DOHH2 (cell line): ENCODE results near the gene RAET1E.

Source experiments
- H3F3A ChIP-seq: fragments of 200-600 bp; sonication (generic), shearing (Covaris generic); 2 replicates; pipeline ENCODE4 v1.6.0; 2016; ENCODE audit warnings: antibody characterized with exemption, mild to moderate bottlenecking; ENCODE audit not compliant: control insufficient read depth, insufficient read depth
- H3K27ac ChIP-seq: fragments of 200-600 bp; sonication (generic); 2 replicates; pipeline ENCODE4 v1.5.1; 2014; ENCODE audit warnings: low read depth, mild to moderate bottlenecking, low read length, moderate library complexity
- H3K27me3 ChIP-seq: fragments of 200-600 bp; sonication (generic); 2 replicates; pipeline ENCODE4 v1.6.1; 2014; ENCODE audit warnings: mild to moderate bottlenecking, low read length, mixed read lengths; ENCODE audit not compliant: control insufficient read depth
- H3K36me3 ChIP-seq: fragments of 200-600 bp; sonication (generic); 2 replicates; pipeline ENCODE4 v1.6.1; 2014; ENCODE audit warnings: mild to moderate bottlenecking, low read length, moderate library complexity, mixed read lengths; ENCODE audit not compliant: control insufficient read depth
- H3K4me1 ChIP-seq: fragments of 200-600 bp; sonication (generic); 2 replicates; pipeline ENCODE4 v1.6.1; 2014; ENCODE audit warnings: mild to moderate bottlenecking, low read length, mixed read lengths; ENCODE audit not compliant: control insufficient read depth
- H3K4me2 ChIP-seq: fragments of 200-600 bp; sonication (generic); 2 replicates; pipeline ENCODE4 v1.6.0; 2014; ENCODE audit warnings: mild to moderate bottlenecking, low read length, moderate library complexity
- H3K4me3 ChIP-seq: fragments of 200-600 bp; sonication (generic); 2 replicates; pipeline ENCODE4 v1.5.1; 2014; ENCODE audit warnings: mild to moderate bottlenecking, low read length, mixed read lengths
- H3K79me2 ChIP-seq: fragments of 200-600 bp; sonication (generic); 2 replicates; pipeline ENCODE4 v1.6.1; 2014; ENCODE audit warnings: mild to moderate bottlenecking, low read length, mixed read lengths; ENCODE audit not compliant: control insufficient read depth
- H3K9me2 ChIP-seq: fragments of 200-600 bp; sonication (generic); replicated peaks from 2 replicates; pipeline ENCODE4 v1.6.1; 2014; ENCODE audit warnings: mild to moderate bottlenecking, low read length, mixed read lengths; ENCODE audit not compliant: control insufficient read depth
- H3K9me3 ChIP-seq: fragments of 200-600 bp; sonication (generic); 2 replicates; pipeline ENCODE4 v1.6.1; 2014; ENCODE audit warnings: antibody characterized with exemption, low read length, mixed read lengths; ENCODE audit not compliant: control insufficient read depth, insufficient read depth
- H4K20me1 ChIP-seq: fragments of 200-600 bp; sonication (generic); 2 replicates; pipeline ENCODE4 v1.6.0; 2014; ENCODE audit warnings: low read depth, mild to moderate bottlenecking, antibody characterized with exemption, low read length, moderate library complexity; ENCODE audit not compliant: control insufficient read depth, insufficient read depth
- EZH2phosphoT487 ChIP-seq: fragments of 200-600 bp; sonication (generic); IDR thresholded peaks from 2 replicates; pipeline ENCODE4 v1.6.1; 2017; ENCODE audit warnings: borderline replicate concordance, mild to moderate bottlenecking, antibody characterized with exemption, low read length, moderate library complexity, mixed read lengths
- TF ChIP-seq, protein P1 (sequence below): fragments of 200-600 bp; sonication (generic); IDR thresholded peaks from one replicate; pipeline ENCODE4 v1.5.1; 2014; ENCODE audit warnings: antibody characterized with exemption, mild to moderate bottlenecking, low read depth, low read length; ENCODE audit not compliant: poor library complexity, severe bottlenecking

RAET1E gene

DNA sequence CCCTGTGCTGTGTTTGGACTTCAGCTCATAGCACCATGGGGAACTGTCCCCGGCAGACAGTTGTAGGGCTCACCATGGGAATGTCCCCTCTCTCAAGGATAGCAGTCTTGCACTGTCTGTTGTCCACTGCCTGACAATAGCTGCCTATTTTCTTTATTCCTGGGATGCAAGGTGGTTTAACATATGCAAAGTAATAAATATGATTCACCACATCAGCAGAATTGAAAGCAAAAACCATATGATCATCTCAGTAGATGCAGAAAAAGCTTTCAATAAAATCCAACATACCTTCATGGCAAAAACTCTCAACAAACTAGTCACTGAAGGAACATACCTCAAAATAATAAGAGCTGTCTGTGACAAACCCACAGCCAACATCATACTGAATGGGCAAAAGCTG is 20.3 kb downstream of the RAET1E start:
- no peak overlapping the region for H3K27ac ChIP-seq
- no peaks in the 10 kb centered on the region for H4K20me1 ChIP-seq
- no peak for TF ChIP-seq EZH2phosphoT487
- TF ChIP-seq, protein P1, sequence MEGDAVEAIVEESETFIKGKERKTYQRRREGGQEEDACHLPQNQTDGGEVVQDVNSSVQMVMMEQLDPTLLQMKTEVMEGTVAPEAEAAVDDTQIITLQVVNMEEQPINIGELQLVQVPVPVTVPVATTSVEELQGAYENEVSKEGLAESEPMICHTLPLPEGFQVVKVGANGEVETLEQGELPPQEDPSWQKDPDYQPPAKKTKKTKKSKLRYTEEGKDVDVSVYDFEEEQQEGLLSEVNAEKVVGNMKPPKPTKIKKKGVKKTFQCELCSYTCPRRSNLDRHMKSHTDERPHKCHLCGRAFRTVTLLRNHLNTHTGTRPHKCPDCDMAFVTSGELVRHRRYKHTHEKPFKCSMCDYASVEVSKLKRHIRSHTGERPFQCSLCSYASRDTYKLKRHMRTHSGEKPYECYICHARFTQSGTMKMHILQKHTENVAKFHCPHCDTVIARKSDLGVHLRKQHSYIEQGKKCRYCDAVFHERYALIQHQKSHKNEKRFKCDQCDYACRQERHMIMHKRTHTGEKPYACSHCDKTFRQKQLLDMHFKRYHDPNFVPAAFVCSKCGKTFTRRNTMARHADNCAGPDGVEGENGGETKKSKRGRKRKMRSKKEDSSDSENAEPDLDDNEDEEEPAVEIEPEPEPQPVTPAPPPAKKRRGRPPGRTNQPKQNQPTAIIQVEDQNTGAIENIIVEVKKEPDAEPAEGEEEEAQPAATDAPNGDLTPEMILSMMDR = no peak

GRCh38 chr6:149876241-149876933 is 21.5 kb downstream of the RAET1E start:
- no peak overlapping the region for H3K27ac ChIP-seq
- H3K27me3 ChIP-seq = peaks cover 16% of the 10 kb centered on the region
- TF ChIP-seq, protein P1 = no peak
- TF ChIP-seq EZH2phosphoT487 = no peak
- peaks cover 6% of the 10 kb centered on the region; the same call in 1 of the 2 replicates for H3K9me3 ChIP-seq
- H3K4me2 ChIP-seq = no peak overlapping the region
- no peaks in the 10 kb centered on the region for H4K20me1 ChIP-seq
- no peaks in the 10 kb centered on the region for H3K4me1 ChIP-seq
- H3K36me3 ChIP-seq = no peaks in the 10 kb centered on the region
- no peaks in the 10 kb centered on the region for H3K79me2 ChIP-seq
- no peaks in the 10 kb centered on the region for H3K9me2 ChIP-seq
- H3F3A ChIP-seq = no peaks in the 10 kb centered on the region
- H3K4me3 ChIP-seq = no peak overlapping the region

More for the DNA sequence above, 20.3 kb downstream of the RAET1E start:
- Histone ChIP-seq H3K27me3 (peaks cover 21% of the 10 kb centered on the region), H3K4me1 (no peaks in the 10 kb centered on the region), H3K9me2 (no peaks in the 10 kb centered on the region), H3K9me3 (no peaks in the 10 kb centered on the region), H3F3A (no peaks in the 10 kb centered on the region), H3K4me3 (no peak overlapping the region), H3K79me2 (no peaks in the 10 kb centered on the region), H3K36me3 (no peaks in the 10 kb centered on the region), H3K4me2 (no peak overlapping the region)

DNA sequence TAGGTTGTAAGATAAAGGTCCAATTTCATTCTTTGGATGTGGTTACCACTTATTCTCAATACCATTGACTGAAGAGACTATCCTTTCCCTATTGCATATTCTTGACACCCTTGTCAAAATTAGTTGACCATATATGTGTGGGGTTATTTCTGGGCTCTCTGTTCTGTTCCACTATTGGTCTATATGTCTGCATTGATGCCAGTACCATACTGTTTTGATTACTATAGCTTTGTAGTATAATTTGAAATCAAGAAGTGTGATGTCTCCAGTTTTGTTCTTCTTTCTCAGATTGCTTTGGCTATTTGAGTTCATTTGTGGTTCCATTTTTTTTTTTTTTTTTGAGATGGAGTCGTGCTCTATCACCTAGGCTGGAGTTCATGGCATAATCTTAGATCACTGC is 25.7 kb downstream of the RAET1E start:
- peaks cover 2% of the 10 kb centered on the region; the same call in 1 of the 2 replicates for H3K27me3 ChIP-seq
- H3K4me2 ChIP-seq = no peak overlapping the region
- H4K20me1 ChIP-seq = no peaks in the 10 kb centered on the region
- no peaks in the 10 kb centered on the region for H3K36me3 ChIP-seq
- H3K27ac ChIP-seq = no peak overlapping the region
- H3K9me3 ChIP-seq = peaks cover 6% of the 10 kb centered on the region; the same call in 1 of the 2 replicates
- H3K79me2 ChIP-seq = no peaks in the 10 kb centered on the region
- H3K4me3 ChIP-seq = no peak overlapping the region
- no peaks in the 10 kb centered on the region for H3K9me2 ChIP-seq
- peaks cover 16% of the 10 kb centered on the region for H3K4me1 ChIP-seq
- H3F3A ChIP-seq = peaks cover 5% of the 10 kb centered on the region; the same call in 1 of the 2 replicates
- TF ChIP-seq, protein P1 = no peak
- TF ChIP-seq EZH2phosphoT487 = no peak
